SK-N-SH (cell line): ENCODE data around the gene FBH1. TPM values are rescaled to one million over a fixed set of nuclear protein-coding genes. Genes with fewer than 3 reads are reported as not detected.

ENCODE experiments used
- CTCF ChIA-PET: fragments of 300-600, 350-600 bp; formaldehyde crosslinking; extraction: SDS; loops from one replicate; lab custom pipeline; 2021; lab: Yijun Ruan, JAX
- POLR2A ChIA-PET: fragments of 350-600 bp; sonication (Branson Sonifier 250); formaldehyde crosslinking; extraction: SDS; loops from one replicate; lab custom pipeline; 2020; ENCODE audit warnings: antibody characterized with exemption, inconsistent platforms; lab: Yijun Ruan, JAX
- DNase-seq: peaks from one replicate; pipeline ENCODE4 v3.0.0; 2012
- H2AFZ ChIP-seq: fragments of 200-600 bp; sonication (generic); 2 replicates; pipeline ENCODE4 v1.8.1; 2016; ENCODE audit warnings: antibody characterized with exemption, mild to moderate bottlenecking, low read depth
- H3F3A ChIP-seq: fragments of 200-600 bp; sonication (generic); replicated peaks from 2 replicates; pipeline ENCODE3; 2016; ENCODE audit warnings: antibody characterized with exemption, mild to moderate bottlenecking; ENCODE audit not compliant: insufficient read depth
- H3K27ac ChIP-seq, 2 experiments: fragments of 200-500 bp in 1 of 2; fragments of 200-600 bp in 1 of 2; sonication (Bioruptor generic) in 1 of 2; sonication (generic), shearing (Covaris generic) in 1 of 2; 2 replicates each; pipeline versions ENCODE4 v1.5.1 to v1.6.1; 2014 to 2016; ENCODE audit warnings: low read depth in 2 of 2, inconsistent platforms in 1 of 2, low read length in 1 of 2, mild to moderate bottlenecking in 1 of 2, mixed read lengths in 1 of 2
- H3K27me3 ChIP-seq: fragments of 200-600 bp; sonication (generic), shearing (Covaris generic); 2 replicates; pipeline ENCODE4 v1.6.1; 2016; ENCODE audit warnings: mixed run types; ENCODE audit not compliant: insufficient read depth
- H3K36me3 ChIP-seq, 2 experiments: fragments of 200-500 bp in 1 of 2; fragments of 200-600 bp in 1 of 2; sonication (Bioruptor generic) in 1 of 2; sonication (generic) in 1 of 2; replicated peaks in 1 of 2; 2 replicates each; pipeline versions ENCODE3 to v1.5.1; 2014 to 2016; ENCODE audit warnings: low read length in 1 of 2, mild to moderate bottlenecking in 1 of 2; ENCODE audit not compliant: insufficient read depth in 2 of 2, control insufficient read depth in 1 of 2
- H3K4me1 ChIP-seq, 2 experiments: fragments of 200-500 bp in 1 of 2; fragments of 200-600 bp in 1 of 2; sonication (Bioruptor generic) in 1 of 2; sonication (generic), shearing (Covaris generic) in 1 of 2; 2 replicates each; pipeline versions ENCODE4 v1.5.1 to v1.6.1; 2014 to 2016; ENCODE audit warnings: low read depth in 1 of 2, low read length in 1 of 2, mixed run types in 1 of 2; ENCODE audit not compliant: insufficient read depth in 2 of 2, control insufficient read depth in 1 of 2
- H3K4me2 ChIP-seq: fragments of 200-600 bp; sonication (generic), shearing (Covaris generic); 2 replicates; pipeline ENCODE4 v1.6.1; 2017; ENCODE audit warnings: mixed run types
- H3K4me3 ChIP-seq, 2 experiments: fragments of 200-500 bp in 1 of 2; fragments of 200-600 bp in 1 of 2; sonication (Bioruptor generic) in 1 of 2; sonication (generic), shearing (Covaris generic) in 1 of 2; 2 replicates each; pipeline versions ENCODE4 v1.5.1 to v1.8.1; 2014 to 2016; ENCODE audit warnings: low read depth in 2 of 2, inconsistent platforms in 1 of 2, low read length in 1 of 2, mild to moderate bottlenecking in 1 of 2, mixed read lengths in 1 of 2, moderate library complexity in 1 of 2
- H3K79me2 ChIP-seq: fragments of 200-600 bp; sonication (generic); 2 replicates; pipeline ENCODE4 v1.8.1; 2017; ENCODE audit warnings: mild to moderate bottlenecking; ENCODE audit not compliant: insufficient read depth
- H3K9ac ChIP-seq: fragments of 200-600 bp; sonication (generic); 2 replicates; pipeline ENCODE4 v1.6.1; 2017; ENCODE audit warnings: mixed run types
- H3K9me2 ChIP-seq: fragments of 200-600 bp; sonication (generic); 2 replicates; pipeline ENCODE4 v1.6.1; 2017; ENCODE audit warnings: mixed run types
- H3K9me3 ChIP-seq: fragments of 200-600 bp; sonication (generic); 2 replicates; pipeline ENCODE4 v1.6.1; 2017; ENCODE audit warnings: mixed run types, mild to moderate bottlenecking, moderate library complexity
- H4K20me1 ChIP-seq: fragments of 200-600 bp; sonication (generic); 2 replicates; pipeline ENCODE4 v1.6.1; 2017; ENCODE audit warnings: mild to moderate bottlenecking, mixed run types; ENCODE audit not compliant: insufficient read depth
- CHD2 ChIP-seq: fragments of 150-350 bp; IDR thresholded peaks from 2 replicates; pipeline ENCODE4 v1.6.1; 2018; ENCODE audit warnings: low read length; ENCODE audit not compliant: partially characterized antibody
- EP300 ChIP-seq, 2 experiments: IDR thresholded peaks; 2 replicates each; pipeline versions ENCODE4 v1.4.0 to v1.6.1; 2012; ENCODE audit warnings: borderline replicate concordance in 1 of 2, low read depth in 1 of 2, low read length in 1 of 2
- FOSL2 ChIP-seq: IDR thresholded peaks from 2 replicates; pipeline ENCODE4 v1.4.0; 2012; ENCODE audit warnings: low read depth, mild to moderate bottlenecking, moderate library complexity, borderline replicate concordance
- FOXM1 ChIP-seq: IDR thresholded peaks from 2 replicates; pipeline ENCODE4 v1.4.0; 2012; ENCODE audit warnings: low read depth, mild to moderate bottlenecking
- GABPA ChIP-seq: IDR thresholded peaks from 2 replicates; pipeline ENCODE4 v1.4.0; 2012; ENCODE audit warnings: low read depth, mild to moderate bottlenecking
- GATA2 ChIP-seq: sonication (generic); formaldehyde crosslinking; IDR thresholded peaks from 2 replicates; pipeline ENCODE4 v1.5.0; 2020; ENCODE audit warnings: mild to moderate bottlenecking, missing genetic modification reagents
- MEF2A ChIP-seq: IDR thresholded peaks from 2 replicates; pipeline ENCODE4 v1.4.0; 2012; ENCODE audit warnings: low read depth, borderline replicate concordance
- MXI1 ChIP-seq: IDR thresholded peaks from 2 replicates; pipeline ENCODE4 v1.6.1; 2012; ENCODE audit warnings: mild to moderate bottlenecking, low read depth, low read length, improper control_type of control experiment
- NFIC ChIP-seq: IDR thresholded peaks from 2 replicates; pipeline ENCODE4 v1.4.0; 2012; ENCODE audit warnings: borderline replicate concordance
- NRF1 ChIP-seq: IDR thresholded peaks from 2 replicates; pipeline ENCODE4 v1.6.1; 2012; ENCODE audit warnings: low read depth, mild to moderate bottlenecking, low read length
- RFX5 ChIP-seq: IDR thresholded peaks from 2 replicates; pipeline ENCODE4 v1.6.1; 2012; ENCODE audit warnings: mild to moderate bottlenecking, improper control_type of control experiment, low read length
- SIN3A ChIP-seq: IDR thresholded peaks from 2 replicates; pipeline ENCODE4 v1.6.1; 2012; ENCODE audit warnings: low read depth, mild to moderate bottlenecking, low read length, moderate library complexity, borderline replicate concordance
- SMC3 ChIP-seq: IDR thresholded peaks from 2 replicates; pipeline ENCODE4 v1.6.1; 2012; ENCODE audit warnings: low read depth, low read length, improper control_type of control experiment
- TAF1 ChIP-seq: IDR thresholded peaks from 2 replicates; pipeline ENCODE4 v1.6.1; 2012; ENCODE audit warnings: low read depth, mild to moderate bottlenecking, low read length, moderate library complexity, borderline replicate concordance
- WGBS: methylation state at CpG from one replicate; pipeline ENCODE4 v1.1.6; 2017; ENCODE audit warnings: low lambda C conversion rate; 5-methylcytosine and 5-hydroxymethylcytosine counted together
- polyA plus RNA-seq, 3 experiments: library from polyadenylated mRNA; depleted of rRNA; stranded (reverse); fragments of >200 nt; gene quantifications; 2 replicates each; pipeline ENCODE4 v1.2.3, GENCODE V29; 2012
- TF ChIP-seq, protein P1 (sequence below): fragments of 200-600 bp; sonication (generic); IDR thresholded peaks from 2 replicates; pipeline ENCODE4 v1.6.1; 2017; ENCODE audit warnings: antibody characterized with exemption, mild to moderate bottlenecking, moderate library complexity
- TF ChIP-seq, protein P2 (sequence below): IDR thresholded peaks from 2 replicates; pipeline ENCODE4 v1.4.0; 2012; ENCODE audit warnings: low read depth
- TF ChIP-seq, protein P3 (sequence below): fragments of 150-350 bp; IDR thresholded peaks from 2 replicates; pipeline ENCODE4 v1.6.1; 2016; ENCODE audit warnings: mild to moderate bottlenecking, low read depth, low read length

Gene FBH1
- polyA plus RNA-seq, 1 of the 3 experiments (the other 2 are of a cell fraction), result 60.9 TPM

DNA sequence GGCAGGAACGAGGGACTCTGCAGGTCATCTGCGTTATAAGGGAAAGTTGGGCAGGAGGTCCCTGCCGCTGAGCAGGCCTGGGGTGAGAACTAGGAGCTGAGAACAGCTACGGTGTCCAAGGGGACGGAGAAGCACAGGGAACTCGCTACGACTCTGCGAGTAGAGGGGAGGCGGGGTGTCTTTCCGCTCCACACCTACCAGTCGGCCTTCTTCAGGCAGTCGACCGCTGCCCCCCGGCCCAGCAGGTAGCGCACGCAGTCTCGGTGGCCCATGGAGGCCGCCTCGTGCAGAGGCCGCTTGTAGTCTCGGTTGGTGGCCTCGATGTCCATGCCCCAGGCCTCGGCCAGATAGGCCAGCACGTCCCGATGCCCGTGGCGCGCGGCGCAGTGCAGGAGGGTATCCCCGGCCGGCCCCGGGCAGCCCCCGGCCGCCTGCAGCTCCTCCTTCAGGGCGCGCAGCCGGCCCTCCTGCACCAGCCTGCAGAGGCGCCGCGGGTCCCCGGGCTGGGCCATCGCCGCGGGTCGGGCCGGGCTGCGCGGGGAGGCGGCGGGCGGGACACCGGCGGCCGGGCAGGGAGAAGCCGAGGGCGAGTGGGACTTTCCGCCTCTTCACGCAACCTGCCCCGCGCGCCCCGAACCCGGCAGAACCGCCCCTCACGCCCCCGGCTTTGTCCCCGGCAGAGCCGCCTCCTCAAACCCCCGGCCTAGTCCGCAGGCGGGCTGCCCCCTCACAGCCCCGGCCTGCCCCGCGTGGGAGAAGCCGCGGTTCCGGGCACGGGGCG, 1.0 kb upstream of the FBH1 start:
- Histone ChIP-seq H3K4me1 (peaks cover 12 to 22% of the 10 kb centered on the region in 2 experiments; a peak in 3 of 4 replicates), H3K27ac (peak overlapping the region; percentile 76 to 79; a peak in 3 of 4 replicates), H3K79me2 (peaks cover 61% of the 10 kb centered on the region), H3K36me3 (peaks cover 24 to 31% of the 10 kb centered on the region in 2 experiments), H3K4me2 (peak overlapping the region; percentile 97), H4K20me1 (peaks cover 21% of the 10 kb centered on the region), H3K9me2 (no peaks in the 10 kb centered on the region), H3K9me3 (no peaks in the 10 kb centered on the region), H3K4me3 (peak overlapping the region; percentile 75 to 89), H3K9ac (peak overlapping the region; percentile 90), H2AFZ (peak overlapping the region; percentile 81; the same call in 1 of the 2 replicates), H3K27me3 (no peaks in the 10 kb centered on the region), H3F3A (peaks cover 6% of the 10 kb centered on the region)
- DNase-seq, result peak; percentile 74
- CTCF ChIA-PET, result interaction anchor here (0.5 to 1.7 kb wide), 5 partner anchors 9 to 480 kb away, joined by 3 to 5 read pairs (median 3); no protein-coding TSS in a partner anchor
- 8% methylated on average over 4 of the region's 80 CpGs for WGBS
- POLR2A ChIA-PET, result interaction anchor here (0.5 to 3.1 kb wide), 4 partner anchors 12 to 75 kb away, joined by 3 to 17 read pairs (median 8); partner anchors contain the start of gene GDI2
- peak; percentile 22; the same call in 1 of the 2 replicates for TF ChIP-seq MXI1
- TF ChIP-seq GABPA, result no peak
- no peak for TF ChIP-seq FOSL2
- TF ChIP-seq TAF1, result no peak
- TF ChIP-seq, protein P1, sequence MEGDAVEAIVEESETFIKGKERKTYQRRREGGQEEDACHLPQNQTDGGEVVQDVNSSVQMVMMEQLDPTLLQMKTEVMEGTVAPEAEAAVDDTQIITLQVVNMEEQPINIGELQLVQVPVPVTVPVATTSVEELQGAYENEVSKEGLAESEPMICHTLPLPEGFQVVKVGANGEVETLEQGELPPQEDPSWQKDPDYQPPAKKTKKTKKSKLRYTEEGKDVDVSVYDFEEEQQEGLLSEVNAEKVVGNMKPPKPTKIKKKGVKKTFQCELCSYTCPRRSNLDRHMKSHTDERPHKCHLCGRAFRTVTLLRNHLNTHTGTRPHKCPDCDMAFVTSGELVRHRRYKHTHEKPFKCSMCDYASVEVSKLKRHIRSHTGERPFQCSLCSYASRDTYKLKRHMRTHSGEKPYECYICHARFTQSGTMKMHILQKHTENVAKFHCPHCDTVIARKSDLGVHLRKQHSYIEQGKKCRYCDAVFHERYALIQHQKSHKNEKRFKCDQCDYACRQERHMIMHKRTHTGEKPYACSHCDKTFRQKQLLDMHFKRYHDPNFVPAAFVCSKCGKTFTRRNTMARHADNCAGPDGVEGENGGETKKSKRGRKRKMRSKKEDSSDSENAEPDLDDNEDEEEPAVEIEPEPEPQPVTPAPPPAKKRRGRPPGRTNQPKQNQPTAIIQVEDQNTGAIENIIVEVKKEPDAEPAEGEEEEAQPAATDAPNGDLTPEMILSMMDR, result 0 out of 2 replicates have a peak, but pooled peaks have one; percentile 10
- TF ChIP-seq RFX5, result no peak
- TF ChIP-seq CHD2, result no peak
- no peak for TF ChIP-seq NRF1

DNA sequence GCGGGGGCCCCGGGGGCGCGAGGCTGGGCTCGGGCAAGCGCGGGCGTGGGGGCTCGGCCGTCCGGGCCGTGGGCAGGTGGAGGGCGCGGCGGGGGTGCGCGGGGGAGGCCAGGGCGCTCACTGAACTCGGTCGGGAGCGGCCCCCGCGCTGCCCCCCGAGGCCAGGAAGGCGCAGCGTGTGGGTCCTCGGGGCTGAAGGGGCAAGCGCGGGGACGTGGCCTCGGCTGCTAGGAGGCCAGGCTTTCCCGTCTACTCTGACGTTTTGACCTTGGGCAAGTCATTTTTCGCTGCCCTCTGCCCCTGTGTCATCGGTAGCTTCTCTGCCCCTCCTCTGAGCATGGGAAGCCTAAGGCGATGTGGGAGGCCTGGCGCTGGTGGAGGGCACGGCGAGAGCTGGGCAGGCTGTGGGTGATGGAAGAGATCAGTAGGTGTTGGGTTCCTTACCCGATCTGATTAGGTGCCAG, 441 bp downstream of the FBH1 start:
- H3K4me2 ChIP-seq, result peak overlapping the region; percentile 90
- H3K9ac ChIP-seq, result peak overlapping the region; percentile 89
- peaks cover 12 to 22% of the 10 kb centered on the region in 2 experiments; a peak in 3 of 4 replicates for H3K4me1 ChIP-seq
- no peaks in the 10 kb centered on the region for H3K9me2 ChIP-seq
- peaks cover 76% of the 10 kb centered on the region for H3K79me2 ChIP-seq
- peaks cover 6% of the 10 kb centered on the region for H3F3A ChIP-seq
- 2% methylated on average over 34 of the region's 40 CpGs for WGBS
- H3K36me3 ChIP-seq, result peaks cover 37 to 38% of the 10 kb centered on the region in 2 experiments
- H3K27me3 ChIP-seq, result no peaks in the 10 kb centered on the region
- ChIA-PET CTCF (interaction anchor here (0.6 to 1.9 kb wide), 5 partner anchors 8 to 1247 kb away, joined by 3 to 5 read pairs (median 5); no protein-coding TSS in a partner anchor), POLR2A (interaction anchor here (0.6 to 3.1 kb wide), 3 partner anchors 14 to 138 kb away, joined by 4 to 17 read pairs (median 12); partner anchors contain the start of gene GDI2)
- H4K20me1 ChIP-seq, result peaks cover 24% of the 10 kb centered on the region
- H3K9me3 ChIP-seq, result no peaks in the 10 kb centered on the region
- H2AFZ ChIP-seq, result no peak overlapping the region
- H3K4me3 ChIP-seq, result peak overlapping the region; percentile 79 to 85
- peak overlapping the region; percentile 58 to 73; a peak in 3 of 4 replicates for H3K27ac ChIP-seq
- peak; percentile 66 for DNase-seq
- TF ChIP-seq MXI1 (no peak), SIN3A (no peak), EP300 (IDR thresholded peaks at IDR 0.05; ENCODE audit: borderline replicate concordance in 1 of 2, low read depth in 1 of 2, low read length in 1 of 2) (no peak), NFIC (no peak), FOXM1 (no peak), SMC3 (no peak), MEF2A (no peak), GATA2 (CRISPR knock-in tag) (no peak; the same call in 1 of the 2 replicates)
- TF ChIP-seq, protein P2, sequence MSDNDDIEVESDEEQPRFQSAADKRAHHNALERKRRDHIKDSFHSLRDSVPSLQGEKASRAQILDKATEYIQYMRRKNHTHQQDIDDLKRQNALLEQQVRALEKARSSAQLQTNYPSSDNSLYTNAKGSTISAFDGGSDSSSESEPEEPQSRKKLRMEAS, result no peak
- TF ChIP-seq, protein P3, sequence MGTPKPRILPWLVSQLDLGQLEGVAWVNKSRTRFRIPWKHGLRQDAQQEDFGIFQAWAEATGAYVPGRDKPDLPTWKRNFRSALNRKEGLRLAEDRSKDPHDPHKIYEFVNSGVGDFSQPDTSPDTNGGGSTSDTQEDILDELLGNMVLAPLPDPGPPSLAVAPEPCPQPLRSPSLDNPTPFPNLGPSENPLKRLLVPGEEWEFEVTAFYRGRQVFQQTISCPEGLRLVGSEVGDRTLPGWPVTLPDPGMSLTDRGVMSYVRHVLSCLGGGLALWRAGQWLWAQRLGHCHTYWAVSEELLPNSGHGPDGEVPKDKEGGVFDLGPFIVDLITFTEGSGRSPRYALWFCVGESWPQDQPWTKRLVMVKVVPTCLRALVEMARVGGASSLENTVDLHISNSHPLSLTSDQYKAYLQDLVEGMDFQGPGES, result no peak
